GM18499 (cell line): ENCODE data around the gene MAP2K7.
"Not testable (repeated sequence)": the region's sequence is repeated elsewhere in the genome, so short reads cannot be mapped to it uniquely, and the experiment has no call there.

Experiments used
- ATAC-seq: cut with Tn5 transposase; IDR thresholded peaks from one replicate; pipeline ENCODE4 v1.9.1; 2021; ENCODE audit warnings: moderate number of reproducible peaks; ENCODE audit not compliant: insufficient read depth, unreplicated experiment

Gene MAP2K7

GRCh38 chr19:7953060-7953459 lies 49.4 kb downstream of the MAP2K7 start:
- ATAC-seq, result no peak

GRCh38 chr19:7953576-7953975 lies 49.9 kb downstream of the MAP2K7 start:
- no peak for ATAC-seq

- no peak for ATAC-seq
These were observed 52.0 kb downstream of the MAP2K7 start for GRCh38 chr19:7955696-7956095.

- ATAC-seq, result no peak
These were observed 55.5 kb downstream of the MAP2K7 start for GRCh38 chr19:7959211-7959610.

- not testable (repeated sequence) for ATAC-seq
These were observed 57.4 kb downstream of the MAP2K7 start for GRCh38 chr19:7961082-7961481.

GRCh38 chr19:7961920-7962626 lies 58.4 kb downstream of the MAP2K7 start:
- ATAC-seq, result no peak

GRCh38 chr19:7962644-7963268 lies 59.1 kb downstream of the MAP2K7 start:
- no peak for ATAC-seq

- no peak for ATAC-seq
These were observed 59.9 kb downstream of the MAP2K7 start for GRCh38 chr19:7963566-7963965.
